Embryonic facial prominence (tissue), 1 donor: ENCODE data around the gene ETS1.
A peak's percentile ranks its signal among the peaks of the same experiment; 100 is the strongest.

Experiments used
- DNase-seq: peaks from one replicate; pipeline ENCODE4 v3.0.0-alpha.2; 2016; ENCODE audit errors: extremely low spot score

Gene ETS1

DNA sequence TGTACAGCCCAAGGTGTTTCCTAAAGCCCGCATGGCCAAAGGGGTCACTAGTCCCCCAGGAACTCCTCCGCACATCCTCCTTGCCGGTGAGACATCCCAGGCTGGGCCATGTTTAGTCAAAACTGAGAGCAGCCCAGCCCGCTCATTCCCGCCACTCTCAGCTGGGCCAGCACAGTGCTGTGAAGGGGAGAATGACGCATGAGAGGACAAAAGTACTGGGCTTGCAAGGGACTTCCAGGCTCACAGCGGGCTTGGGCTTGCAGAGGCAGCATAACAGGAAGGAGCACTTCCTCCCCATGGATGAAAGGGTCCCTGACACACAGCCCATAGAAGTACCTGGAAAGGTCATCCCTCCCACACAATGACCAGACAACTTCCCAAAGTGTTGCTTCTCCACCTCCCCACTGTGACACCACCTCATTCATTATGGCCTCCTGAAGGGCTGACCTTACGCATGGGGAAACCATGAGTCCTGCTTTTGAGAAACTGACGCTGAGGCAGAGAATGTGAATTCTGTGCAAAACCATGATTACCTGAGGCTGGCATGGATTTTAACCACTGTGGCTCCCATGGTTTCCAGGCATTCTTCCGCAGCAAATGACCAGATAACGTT is 19.1 kb downstream of the ETS1 start:
- DNase-seq = no peak

DNA sequence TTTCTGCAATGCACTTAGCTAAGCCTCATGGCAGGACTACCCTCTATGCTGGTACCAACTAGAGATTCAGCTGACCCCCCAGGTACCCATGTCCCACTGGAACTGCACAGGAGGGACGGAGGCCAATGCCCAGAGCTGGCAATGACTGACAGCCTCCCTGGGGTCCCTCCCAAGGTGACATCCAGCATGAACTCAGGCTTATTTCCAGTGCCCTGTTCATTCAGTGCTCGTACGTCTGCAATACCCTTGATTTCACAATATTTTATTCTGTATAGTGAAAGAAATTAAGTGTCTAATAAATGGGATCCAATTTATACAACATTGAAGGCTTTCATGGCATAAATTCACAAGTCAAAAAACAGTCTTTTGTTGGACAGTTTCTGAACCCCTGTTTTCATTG is 20.2 kb downstream of the ETS1 start:
- no peak for DNase-seq

DNA sequence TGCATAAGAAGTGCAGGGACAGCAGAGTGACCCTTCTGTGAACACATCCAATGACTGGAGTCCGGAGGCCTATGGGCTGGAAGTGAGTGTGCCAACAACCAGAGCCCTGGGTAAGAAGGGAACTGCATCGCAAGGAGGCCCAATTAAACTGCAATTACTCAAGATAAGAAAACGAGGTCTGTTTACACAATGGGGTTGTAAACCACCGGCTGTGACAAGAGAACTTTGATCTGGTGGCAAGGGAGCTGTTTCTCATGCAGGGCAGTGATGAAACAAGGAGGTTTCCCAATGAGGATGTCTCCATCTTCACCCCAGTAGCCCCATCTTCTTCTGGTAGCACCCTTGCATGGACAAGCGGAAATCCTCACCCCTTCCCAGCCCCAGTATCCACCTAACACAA is 21.5 kb downstream of the ETS1 start:
- no peak for DNase-seq

DNA sequence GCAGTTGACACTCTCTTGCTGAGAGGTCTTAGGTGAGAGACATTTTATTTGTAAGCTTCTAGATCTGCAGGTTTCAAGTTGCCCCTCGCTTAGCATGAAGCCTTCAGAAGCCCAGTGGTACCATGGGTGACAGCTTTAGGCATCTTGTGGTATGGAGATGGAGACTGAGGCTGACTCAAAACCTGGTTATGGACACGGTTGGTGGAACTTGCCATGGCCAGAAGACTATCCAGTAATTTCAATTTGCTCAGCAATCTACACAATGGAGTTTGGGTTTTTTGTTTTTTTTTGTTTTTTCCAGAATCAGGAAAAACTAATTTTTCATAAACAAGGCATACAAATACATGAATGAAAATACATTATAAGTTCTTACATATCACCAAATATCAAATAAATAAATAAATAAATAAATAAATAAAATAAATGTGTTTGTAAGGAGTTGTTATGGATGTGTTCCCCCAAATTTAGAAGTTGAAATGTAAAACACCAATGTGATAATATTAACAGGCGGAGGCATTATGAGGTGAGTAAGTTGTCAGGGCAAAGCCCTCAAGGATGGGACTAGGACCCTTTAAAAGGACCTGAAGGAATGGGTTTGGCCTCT is 22.6 kb downstream of the ETS1 start:
- no peak for DNase-seq

DNA sequence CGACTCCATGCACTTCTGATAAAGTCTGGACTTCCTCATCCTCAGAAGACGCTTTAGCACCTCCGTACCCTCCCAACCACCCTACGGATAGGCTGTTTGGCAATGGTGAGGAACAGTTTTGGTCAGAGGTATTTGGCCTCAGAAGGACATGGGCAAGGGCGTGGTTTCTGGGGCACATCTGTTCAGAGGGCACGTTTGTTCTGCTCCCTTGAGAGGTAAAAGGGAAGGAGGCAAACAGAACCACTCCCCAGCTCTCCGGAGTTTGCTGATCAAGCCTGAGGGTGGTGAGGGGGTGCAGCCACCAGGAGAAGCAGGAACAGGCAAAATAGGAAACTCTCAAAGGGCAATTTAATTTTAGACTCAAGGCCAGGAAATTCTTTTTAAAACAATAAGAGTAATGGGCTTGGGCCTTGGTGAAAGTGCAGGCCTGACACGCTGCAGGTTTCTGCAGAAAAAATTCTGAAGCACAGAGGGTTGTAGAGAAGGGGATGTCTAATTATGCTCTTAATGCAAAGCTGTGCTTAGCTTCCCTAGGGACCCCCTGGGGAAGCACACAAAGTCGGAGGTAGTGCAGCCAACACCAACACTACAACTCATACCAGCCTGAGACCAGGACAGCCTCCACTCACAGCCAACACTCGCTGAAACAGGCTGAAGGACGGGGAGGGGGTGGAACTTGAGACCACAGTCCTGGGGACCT is 23.3 kb downstream of the ETS1 start:
- no peak for DNase-seq

DNA sequence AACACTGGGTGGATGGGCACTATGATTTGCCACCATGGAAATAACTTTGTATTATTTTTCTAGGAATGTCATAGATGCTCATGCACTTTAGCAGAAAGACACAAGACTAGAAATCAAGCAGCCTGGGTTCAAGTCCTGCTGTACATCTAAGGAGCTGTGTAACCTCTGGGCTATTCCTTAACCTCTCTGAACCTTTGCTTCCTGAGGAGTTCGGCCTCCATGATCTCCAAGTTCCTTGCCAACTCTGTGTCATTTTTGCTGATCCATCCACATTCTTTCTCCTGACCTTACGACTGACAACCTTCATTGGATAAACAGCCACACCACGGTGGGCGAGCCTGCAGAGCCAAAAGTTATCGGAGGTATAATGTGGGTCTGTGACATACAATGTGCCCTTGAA is 24.1 kb downstream of the ETS1 start:
- no peak for DNase-seq

DNA sequence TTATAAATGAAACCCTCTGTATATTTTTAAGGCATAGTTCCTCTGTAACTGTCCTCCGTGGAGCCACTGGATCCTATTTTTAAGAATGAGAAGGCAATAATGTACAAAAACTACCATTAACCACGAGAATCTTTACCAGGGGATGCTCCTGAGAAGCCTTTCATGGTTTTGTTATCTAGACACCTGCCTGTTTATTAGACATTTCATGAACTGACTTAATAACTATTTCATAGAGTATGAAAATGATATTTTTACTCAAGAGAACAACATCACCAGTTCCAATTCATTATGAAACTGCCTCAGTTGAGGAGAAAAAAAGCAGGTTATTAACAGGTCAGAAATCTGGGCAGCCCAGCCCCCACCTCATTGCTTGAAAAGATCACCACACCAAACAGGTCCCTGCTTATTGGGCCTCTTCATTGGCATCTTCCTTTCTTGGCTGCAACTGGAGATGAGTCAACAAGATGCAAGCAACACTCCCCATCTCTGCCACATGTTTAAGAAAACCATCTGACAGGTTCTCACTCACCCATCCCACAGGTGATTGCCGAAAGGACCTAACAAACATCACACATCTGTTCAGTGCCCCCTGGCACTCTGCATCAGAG is 27.8 kb downstream of the ETS1 start:
- DNase-seq = no peak

DNA sequence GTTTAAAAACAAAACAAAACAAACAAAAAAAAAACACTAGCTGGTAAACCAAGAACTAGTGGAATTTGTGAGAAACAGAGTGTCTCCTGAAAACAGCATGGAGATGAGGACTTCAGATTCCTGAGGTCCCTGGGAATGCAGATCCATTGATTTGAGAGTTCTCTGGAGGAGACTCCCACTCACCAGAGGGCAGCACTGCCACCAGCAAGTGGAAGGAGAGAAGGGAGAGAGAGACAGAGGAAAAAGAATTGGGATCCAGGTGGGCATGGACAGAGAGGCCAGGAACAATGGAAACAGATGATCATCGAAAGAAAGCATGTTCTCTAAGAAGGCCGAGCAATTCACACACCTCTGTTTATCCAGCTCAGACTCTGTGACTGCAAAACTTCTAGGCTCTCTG is 31.8 kb downstream of the ETS1 start:
- no peak for DNase-seq

DNA sequence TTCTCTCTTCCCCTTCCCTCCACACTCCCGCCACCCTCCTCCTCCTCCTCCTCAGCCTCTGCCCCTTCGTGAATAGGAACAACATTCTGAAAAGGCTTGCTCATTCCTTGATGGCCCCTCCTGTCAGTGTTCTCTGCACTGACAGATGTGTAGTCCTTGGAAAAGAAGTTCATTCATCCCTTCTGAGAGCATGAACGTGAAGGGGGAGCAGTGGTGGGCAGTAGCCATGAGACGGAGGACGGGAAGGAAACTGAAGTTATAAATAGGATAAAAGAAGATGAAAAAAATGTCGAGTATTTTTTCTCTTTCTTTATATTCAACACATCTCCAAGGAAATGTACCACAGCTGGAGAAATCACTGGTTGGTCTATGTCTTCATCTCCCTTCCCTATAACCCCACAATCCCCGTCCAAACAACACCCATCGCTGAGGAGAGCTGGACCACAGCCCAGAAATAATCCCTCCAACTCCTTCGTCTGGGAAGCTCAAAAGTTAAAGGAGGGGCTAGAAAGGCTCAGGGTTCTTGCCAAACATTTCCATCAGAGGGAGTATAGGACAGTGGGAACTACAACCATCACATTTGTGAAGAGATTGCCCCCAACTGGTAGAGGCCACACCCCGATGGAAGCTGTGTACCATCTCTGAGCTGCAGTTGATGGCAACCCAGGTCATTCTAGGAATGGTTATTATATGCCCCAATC is 33.5 kb downstream of the ETS1 start:
- DNase-seq = no peak

DNA sequence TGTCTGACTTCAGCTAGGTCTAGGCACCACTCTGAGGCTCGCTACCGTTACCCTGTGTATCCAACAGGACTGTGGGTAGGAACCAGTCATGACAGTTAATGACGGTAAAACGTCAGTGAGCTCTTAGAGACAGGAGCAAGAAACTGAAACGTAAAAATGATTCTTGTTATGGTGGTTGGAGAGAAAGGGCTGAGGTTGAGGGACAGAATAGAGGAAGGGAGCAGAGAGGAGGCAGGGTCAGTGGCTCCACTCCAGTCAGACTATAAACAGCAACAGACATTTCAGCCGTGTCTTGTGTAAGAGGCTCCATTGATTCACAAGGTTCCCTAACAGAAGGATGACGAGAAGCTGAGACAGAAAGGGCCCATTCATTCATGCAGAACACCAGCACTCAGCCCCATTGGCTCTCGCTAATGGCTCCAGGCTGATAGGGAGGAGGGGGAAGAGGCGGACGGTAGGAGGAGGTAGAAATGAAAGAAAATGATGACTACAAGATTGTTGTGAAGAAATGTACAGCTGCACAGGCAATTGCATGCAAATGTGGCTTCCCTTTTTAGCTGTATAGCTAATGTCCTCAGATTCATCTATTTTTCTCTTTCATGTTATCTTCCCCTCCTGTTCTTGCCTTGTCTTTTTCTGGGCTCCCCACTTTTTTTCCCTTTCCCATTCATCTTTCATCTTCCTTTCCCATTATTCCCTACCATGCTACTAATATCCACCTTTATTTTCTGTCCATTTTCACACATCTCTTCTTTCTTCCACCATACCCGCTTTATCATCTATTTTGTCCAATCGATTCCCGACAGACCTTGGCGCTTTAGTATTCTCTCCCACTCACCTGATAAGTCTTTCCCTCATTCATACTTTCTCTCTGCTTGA is 34.3 kb downstream of the ETS1 start:
- DNase-seq = no peak

DNA sequence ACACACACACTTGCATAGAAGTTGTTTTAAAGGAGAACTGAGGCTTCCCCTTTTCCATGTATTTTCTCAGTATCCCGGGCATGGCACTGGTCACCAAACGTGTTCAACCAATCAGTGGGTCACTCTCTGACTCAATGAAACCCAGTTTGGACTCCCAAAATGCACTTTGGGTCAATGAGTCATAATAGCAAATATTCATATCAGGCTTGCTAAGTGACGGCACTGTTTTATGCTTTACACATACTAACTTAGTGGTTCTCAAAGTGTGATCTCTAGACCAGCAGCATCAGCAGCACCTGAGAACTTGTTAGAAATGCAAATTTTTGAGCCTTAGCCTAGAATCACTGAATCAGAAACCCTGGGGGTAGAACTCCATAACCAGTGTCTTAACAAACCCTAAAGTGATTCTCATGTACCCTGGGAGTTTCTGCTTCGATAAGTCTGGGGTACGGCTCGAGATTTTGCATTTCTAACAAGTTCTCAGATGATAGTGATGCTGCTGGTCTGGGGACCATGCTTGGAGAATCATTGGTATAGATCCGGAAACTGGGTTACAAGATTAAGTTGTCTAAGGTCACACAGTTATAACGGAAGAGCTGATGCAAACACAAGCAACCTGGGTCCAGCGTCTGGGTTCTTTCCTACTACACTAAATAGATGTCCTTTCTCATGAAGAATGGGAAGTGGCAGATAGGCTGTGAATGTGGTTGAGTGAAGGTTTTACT is 35.6 kb downstream of the ETS1 start:
- DNase-seq = no peak

DNA sequence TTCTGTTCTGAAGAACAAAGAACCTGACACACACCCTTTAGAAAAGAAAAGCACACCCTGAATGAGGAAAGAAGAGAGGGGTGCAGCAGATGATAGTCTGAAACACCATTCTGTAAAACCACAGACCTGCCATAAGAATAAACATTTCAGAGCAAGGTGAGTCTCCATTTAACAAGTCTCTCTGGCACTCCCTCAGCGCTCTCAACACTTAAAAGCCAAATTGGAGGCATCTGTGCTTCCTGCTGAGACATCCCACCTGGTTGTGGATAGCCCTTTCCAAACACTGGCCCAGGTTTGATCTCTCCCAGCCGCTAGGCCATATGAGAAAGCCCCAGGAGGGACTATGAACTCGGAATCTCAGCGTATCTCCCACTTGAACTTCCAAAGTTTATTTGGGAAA is 36.3 kb downstream of the ETS1 start:
- no peak for DNase-seq

DNA sequence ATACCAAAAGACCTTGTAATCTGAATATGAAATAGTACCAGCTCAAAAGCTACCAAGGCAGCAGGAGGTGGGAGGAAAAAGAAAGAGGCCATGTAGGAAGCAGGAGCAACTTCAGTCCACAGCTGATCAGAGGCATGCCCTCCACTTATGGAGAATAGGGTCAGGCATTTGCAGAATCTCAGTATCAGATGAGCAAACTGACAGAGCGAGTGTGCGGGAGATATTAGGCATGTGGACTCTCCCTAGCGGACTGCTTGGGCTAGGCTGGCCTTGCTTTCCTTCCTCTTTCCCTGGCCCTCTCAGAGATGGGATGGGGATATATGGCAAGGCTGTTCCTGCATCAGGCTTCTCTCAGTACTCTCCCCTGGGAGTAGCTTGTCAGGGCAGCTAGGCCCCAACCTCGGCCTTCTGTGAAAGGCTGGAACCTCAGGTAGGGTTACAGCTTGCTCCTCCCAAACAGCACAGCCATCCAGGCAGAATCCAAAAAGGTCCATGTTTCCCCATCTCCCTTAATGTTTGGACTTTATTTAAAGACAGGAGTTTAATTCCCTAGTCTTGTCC is 37.0 kb downstream of the ETS1 start:
- DNase-seq = no peak

DNA sequence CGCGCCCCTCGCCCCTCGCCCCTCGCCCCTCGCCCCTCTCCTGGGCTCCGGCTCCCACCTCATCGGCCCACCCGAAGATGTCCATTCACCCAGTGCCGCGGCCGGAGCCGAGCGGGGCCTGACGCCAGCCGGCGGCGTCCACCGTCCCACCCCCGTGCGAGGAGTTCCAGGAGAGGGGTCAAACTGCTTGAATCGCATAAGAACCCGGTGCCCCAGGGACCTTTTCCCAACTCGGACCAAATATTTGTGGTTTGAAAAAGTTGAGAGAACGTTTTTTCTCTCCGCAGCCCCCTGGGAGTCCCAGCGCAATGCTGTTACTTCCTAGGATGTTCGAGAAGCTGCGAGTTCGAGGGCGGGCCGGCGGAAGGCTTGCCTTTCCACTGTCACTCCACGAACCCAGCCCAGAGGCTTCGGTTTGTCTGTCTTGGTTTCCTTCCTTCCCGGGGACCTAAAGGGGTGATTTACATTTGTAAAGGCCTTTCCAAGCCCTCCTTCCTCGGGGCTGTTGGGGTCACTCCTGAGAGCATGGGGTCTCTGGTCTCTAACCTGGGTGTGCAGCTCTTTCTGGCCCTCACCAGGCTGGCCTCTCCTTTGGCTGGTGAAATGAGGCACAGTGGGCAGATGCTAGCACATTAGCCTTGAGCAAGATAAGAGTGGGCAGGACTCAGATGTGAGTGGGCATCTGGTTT is 38.0 kb downstream of the ETS1 start:
- no peak for DNase-seq

DNA sequence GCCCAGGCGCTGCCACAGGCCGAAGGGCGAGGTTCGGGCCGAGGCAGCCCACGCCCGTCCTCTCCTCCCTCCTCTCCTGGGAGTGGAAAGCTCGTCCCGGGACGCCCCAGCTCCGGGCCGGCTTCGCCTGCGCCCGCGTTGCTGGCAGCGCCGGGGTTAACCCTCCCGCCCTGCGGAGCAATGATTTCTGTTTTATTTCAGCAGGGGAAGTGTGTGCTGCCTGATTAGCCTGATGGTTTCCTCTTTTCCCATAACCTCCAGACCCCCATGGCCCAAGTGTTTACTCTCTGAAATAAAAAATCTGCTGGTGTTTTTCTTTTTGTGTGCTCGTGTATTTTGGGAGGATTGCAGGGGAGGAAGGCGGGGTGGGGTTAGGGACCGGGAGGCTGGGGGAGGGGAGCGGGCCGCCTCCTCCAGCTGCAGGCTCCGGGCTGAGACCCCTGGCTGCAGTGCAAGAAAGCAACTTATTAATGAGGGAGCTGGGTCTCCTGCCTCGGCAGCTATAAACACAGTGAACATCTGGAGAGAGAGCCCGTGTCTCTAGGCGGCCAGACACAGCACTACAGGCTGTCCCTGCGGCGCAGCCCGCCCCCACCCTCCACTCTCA is 38.6 kb downstream of the ETS1 start:
- peak; percentile 39 for DNase-seq

DNA sequence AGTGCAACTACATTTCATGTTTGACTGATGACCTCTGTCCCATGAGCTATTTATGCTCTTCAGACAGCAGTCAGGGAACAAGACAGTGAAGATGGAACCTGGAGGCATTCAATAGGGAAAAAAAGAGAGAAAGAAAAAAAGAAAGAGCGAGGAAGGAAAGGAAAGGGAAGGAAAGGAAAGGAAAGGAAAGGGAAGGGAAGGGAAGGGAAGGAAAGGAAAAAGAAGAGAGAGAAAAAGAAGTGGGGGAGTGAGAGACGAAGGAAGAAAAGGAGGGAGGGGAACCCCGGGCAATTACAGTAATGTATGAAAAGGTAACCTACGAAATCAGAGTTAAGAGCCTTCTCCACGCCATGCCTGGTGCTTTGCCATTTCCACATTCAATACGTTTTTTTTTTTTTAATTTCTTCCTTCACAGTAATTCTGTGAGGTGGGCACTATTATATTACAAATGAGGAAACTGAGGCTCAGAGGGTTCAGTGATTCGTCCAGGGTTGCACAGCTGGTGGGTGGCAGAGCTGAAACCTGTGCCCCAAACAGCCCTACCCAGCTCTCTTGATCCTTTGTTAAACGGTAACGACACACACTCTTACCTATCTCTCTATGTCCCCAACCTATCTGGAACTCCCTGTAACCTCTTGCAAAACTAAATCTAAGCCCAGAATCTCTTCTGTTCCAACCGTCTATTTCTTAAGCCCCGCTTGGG is 39.3 kb downstream of the ETS1 start:
- no peak for DNase-seq

DNA sequence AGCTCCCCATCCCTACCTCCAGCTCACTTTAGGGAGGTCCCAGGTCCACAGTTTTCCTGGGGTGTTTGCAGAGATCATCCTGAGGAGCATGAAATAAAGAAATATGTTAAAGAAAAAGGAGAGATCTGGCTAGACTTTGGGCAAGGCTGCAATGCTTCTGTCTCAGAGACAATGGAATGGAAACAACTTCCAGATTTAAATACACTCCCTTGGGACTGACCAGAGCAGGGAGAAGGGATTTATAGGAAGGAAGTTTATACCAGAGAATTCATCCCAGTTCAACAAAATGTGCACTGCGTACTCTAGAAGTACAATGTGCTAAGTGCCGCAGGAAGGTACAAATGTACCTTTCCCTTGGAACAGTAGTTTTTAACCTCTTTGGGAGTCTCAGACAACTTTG is 40.4 kb downstream of the ETS1 start:
- DNase-seq = no peak

DNA sequence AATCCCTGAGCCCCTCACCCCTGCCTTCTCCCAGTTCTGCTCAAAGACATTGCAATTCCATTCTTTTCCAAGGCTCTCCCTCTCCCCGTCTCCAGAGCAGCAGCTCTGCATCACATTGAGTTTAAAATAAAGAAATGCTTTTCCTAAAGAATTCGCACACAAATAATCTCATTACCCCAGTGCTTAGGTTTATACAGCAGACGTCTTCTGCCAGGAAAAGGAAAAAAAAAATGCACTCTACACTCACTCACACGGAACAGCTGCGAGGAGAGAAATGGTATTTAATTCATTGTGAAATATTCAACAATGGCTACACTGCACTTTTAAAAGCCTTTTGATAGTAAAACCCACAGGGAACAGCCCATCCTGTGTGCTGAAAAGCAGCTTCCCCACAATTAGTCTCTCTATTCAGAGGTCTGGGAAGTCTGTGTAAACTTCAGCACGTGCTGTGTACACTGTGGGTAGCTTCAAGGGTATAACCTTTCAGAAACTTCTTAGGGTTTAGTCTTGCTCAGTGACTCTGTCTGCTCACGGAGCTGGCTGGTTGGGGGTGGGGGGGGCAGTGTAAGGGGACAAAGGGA is 42.8 kb downstream of the ETS1 start:
- no peak for DNase-seq
